Stimulated activated CD4-positive, alpha-beta T cell treated with anti-CD3 and anti-CD28 coated beads, Interleukin-15, amount 100 ng/mL, for 1 hour (primary cell): Measurements from ENCODE around the gene CHD1L.
"Not testable (repeated sequence)": the region's sequence is repeated elsewhere in the genome, so short reads cannot be mapped to it uniquely, and the experiment has no call there.

ENCODE experiments used
- DNase-seq, 2 donors: peaks; one replicate each; pipeline ENCODE4 v3.0.0-alpha.2; 2020; ENCODE audit warnings: low read depth in 1 of 2, low spot score in 1 of 2

CHD1L gene

GRCh38 chr1:147264158-147264768, 21.8 kb downstream of the CHD1L start:
- DNase-seq: no peak

- no peak for DNase-seq
These were observed 23.9 kb downstream of the CHD1L start for GRCh38 chr1:147266381-147266780.

GRCh38 chr1:147267711-147268110, 25.2 kb downstream of the CHD1L start:
- no peak for DNase-seq

- DNase-seq: no peak
These were observed 28.2 kb downstream of the CHD1L start for GRCh38 chr1:147270721-147271120.

- no peak for DNase-seq
These were observed 29.6 kb downstream of the CHD1L start for GRCh38 chr1:147272042-147272441.

- no peak for DNase-seq
These were observed 31.2 kb downstream of the CHD1L start for GRCh38 chr1:147273409-147274336.

- no peak for DNase-seq
These were observed 39.5 kb downstream of the CHD1L start for GRCh38 chr1:147281950-147282349.

- DNase-seq: no peak
These were observed 40.5 kb downstream of the CHD1L start for GRCh38 chr1:147283011-147283410.

GRCh38 chr1:147287133-147287865, 44.8 kb downstream of the CHD1L start:
- no peak for DNase-seq

GRCh38 chr1:147292012-147292411, 49.5 kb downstream of the CHD1L start:
- DNase-seq: no peak

GRCh38 chr1:147292631-147293251, 50.3 kb downstream of the CHD1L start:
- DNase-seq: no peak

GRCh38 chr1:147297438-147297837, 55.0 kb downstream of the CHD1L start:
- DNase-seq: no peak

GRCh38 chr1:147305803-147306202, 63.3 kb downstream of the CHD1L start:
- not testable (repeated sequence) for DNase-seq

- DNase-seq: no peak
These were observed 74.5 kb downstream of the CHD1L start for GRCh38 chr1:147316968-147317367.

GRCh38 chr1:147326933-147327687, 84.6 kb downstream of the CHD1L start:
- not testable (repeated sequence) for DNase-seq

- no peak for DNase-seq
These were observed 91.8 kb downstream of the CHD1L start for GRCh38 chr1:147334292-147334691.

- no peak for DNase-seq
These were observed 93.8 kb downstream of the CHD1L start for GRCh38 chr1:147336291-147336690.

GRCh38 chr1:147337040-147337630, 94.7 kb downstream of the CHD1L start:
- DNase-seq: no peak

- DNase-seq: no peak
These were observed 96.1 kb downstream of the CHD1L start for GRCh38 chr1:147338571-147338970.

- no peak for DNase-seq
These were observed 98.8 kb downstream of the CHD1L start for GRCh38 chr1:147341246-147341645.
